Endodermal cell (in vitro differentiated cells): ENCODE results near the gene CLSTN2. TPM values are rescaled to one million over a fixed set of nuclear protein-coding genes. Genes with fewer than 3 reads are reported as not detected.

Source experiments
- DNase-seq: peaks from one replicate; pipeline ENCODE4 v3.0.0-alpha.2; 2017
- H3K27ac ChIP-seq: 2 replicates; pipeline ENCODE4 v1.5.1; 2013; ENCODE audit warnings: mild to moderate bottlenecking, low read depth, low read length, moderate library complexity
- H3K27me3 ChIP-seq: 2 replicates; pipeline ENCODE4 v1.6.1; 2013; ENCODE audit warnings: mild to moderate bottlenecking, low read length, moderate library complexity; ENCODE audit not compliant: insufficient read depth, control insufficient read depth, poor library complexity, severe bottlenecking
- H3K36me3 ChIP-seq: 2 replicates; pipeline ENCODE4 v1.7.0; 2013; ENCODE audit warnings: mild to moderate bottlenecking, low read length, moderate library complexity; ENCODE audit not compliant: control insufficient read depth, insufficient read depth
- H3K4me1 ChIP-seq: one replicate; pipeline ENCODE4 v1.7.0; 2013; ENCODE audit warnings: low read length; ENCODE audit not compliant: control insufficient read depth, insufficient read depth
- H3K4me3 ChIP-seq: 2 replicates; pipeline ENCODE4 v1.5.1; 2013; ENCODE audit warnings: mild to moderate bottlenecking, low read length, moderate library complexity
- H3K9ac ChIP-seq: 2 replicates; pipeline ENCODE4 v1.6.1; 2013; ENCODE audit warnings: mild to moderate bottlenecking, low read length, moderate library complexity; ENCODE audit not compliant: poor library complexity, severe bottlenecking; ENCODE audit errors: extremely low read depth
- H3K9me3 ChIP-seq: 2 replicates; pipeline ENCODE4 v1.6.1; 2013; ENCODE audit warnings: mild to moderate bottlenecking, low read length, moderate library complexity; ENCODE audit not compliant: control insufficient read depth
- H3K27ac Mint-ChIP-seq: 2 replicates; pipeline ENCODE4 v1.8.0; 2020; ENCODE audit warnings: mixed read lengths
- H3K27me3 Mint-ChIP-seq: 2 replicates; pipeline ENCODE4 v1.8.0; 2021; ENCODE audit warnings: mild to moderate bottlenecking, mixed read lengths; ENCODE audit not compliant: insufficient read depth
- H3K36me3 Mint-ChIP-seq: 2 replicates; pipeline ENCODE4 v1.8.0; 2020; ENCODE audit warnings: low read depth, mixed read lengths
- H3K4me1 Mint-ChIP-seq: 2 replicates; pipeline ENCODE4 v1.8.0; 2020; ENCODE audit warnings: mixed read lengths
- H3K4me3 Mint-ChIP-seq: 2 replicates; pipeline ENCODE4 v1.8.0; 2020; ENCODE audit warnings: mild to moderate bottlenecking, moderate library complexity, mixed read lengths
- H3K9me3 Mint-ChIP-seq: 2 replicates; pipeline ENCODE4 v1.8.0; 2020; ENCODE audit warnings: mild to moderate bottlenecking, mixed read lengths
- WGBS, 2 experiments: methylation state at CpG; one replicate each; pipeline versions ENCODE4 v1.1.5 to v1.1.7; 2013; ENCODE audit warnings: missing lambda C conversion rate in 2 of 2, mixed read lengths in 1 of 2; ENCODE audit not compliant: insufficient coverage in 1 of 2, insufficient read length in 1 of 2; 5-methylcytosine and 5-hydroxymethylcytosine counted together
- total RNA-seq, 2 donors: library from RNA; stranded (reverse); fragmentation: NEBNext Ultra II Directional in 1 of 2; extraction: Animal tissue kit (Norgen Biotek cat#: 25700) in 1 of 2; gene quantifications; 2 replicates in 1 of 2; 3 replicates in 1 of 2; pipeline ENCODE4 v1.2.1, GENCODE V29; 2021
- TF ChIP-seq, protein P1 (sequence below): fragments of 200-600 bp; sonication (generic); conservative IDR thresholded peaks from 2 replicates; pipeline ENCODE4 v1.5.0; 2021; ENCODE audit warnings: antibody characterized with exemption, mild to moderate bottlenecking

The CLSTN2 gene
- total RNA-seq, 2 donors from 2014 or later, result 0.13 to 0.42 TPM

DNA sequence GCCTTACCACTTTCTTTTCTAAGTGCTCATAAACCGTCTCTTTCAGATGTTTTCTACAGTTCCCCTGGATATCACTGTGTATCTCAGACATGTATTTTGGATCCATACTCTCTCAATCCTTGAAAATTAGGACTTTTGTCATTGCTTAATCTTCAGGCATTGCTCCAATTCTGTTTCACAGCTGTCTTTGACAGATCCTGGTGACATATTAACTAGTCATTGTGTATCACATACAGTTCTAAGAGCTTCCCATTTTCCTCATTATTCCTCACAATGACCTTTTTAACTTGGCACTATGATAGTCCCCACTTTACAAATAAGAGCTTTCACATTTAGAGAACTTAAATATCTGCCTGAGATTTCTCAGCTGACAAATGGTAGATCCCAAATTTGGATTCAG lies 151.7 kb downstream of the CLSTN2 start:
- no peak overlapping the region for H3K4me3 ChIP-seq
- no peak for DNase-seq
- H3K9me3 ChIP-seq, result peaks cover 29% of the 10 kb centered on the region
- peaks cover 37% of the 10 kb centered on the region for H3K27me3 Mint-ChIP-seq
- peaks cover 4% of the 10 kb centered on the region for H3K4me1 Mint-ChIP-seq
- H3K4me3 Mint-ChIP-seq, result no peak overlapping the region
- no peak overlapping the region for H3K27ac Mint-ChIP-seq
- 89 to 96% methylated on average over 1 of the region's 1 CpG for WGBS, 2 experiments
- no peak overlapping the region for H3K9ac ChIP-seq
- H3K4me1 ChIP-seq, result no peaks in the 10 kb centered on the region
- TF ChIP-seq, protein P1, sequence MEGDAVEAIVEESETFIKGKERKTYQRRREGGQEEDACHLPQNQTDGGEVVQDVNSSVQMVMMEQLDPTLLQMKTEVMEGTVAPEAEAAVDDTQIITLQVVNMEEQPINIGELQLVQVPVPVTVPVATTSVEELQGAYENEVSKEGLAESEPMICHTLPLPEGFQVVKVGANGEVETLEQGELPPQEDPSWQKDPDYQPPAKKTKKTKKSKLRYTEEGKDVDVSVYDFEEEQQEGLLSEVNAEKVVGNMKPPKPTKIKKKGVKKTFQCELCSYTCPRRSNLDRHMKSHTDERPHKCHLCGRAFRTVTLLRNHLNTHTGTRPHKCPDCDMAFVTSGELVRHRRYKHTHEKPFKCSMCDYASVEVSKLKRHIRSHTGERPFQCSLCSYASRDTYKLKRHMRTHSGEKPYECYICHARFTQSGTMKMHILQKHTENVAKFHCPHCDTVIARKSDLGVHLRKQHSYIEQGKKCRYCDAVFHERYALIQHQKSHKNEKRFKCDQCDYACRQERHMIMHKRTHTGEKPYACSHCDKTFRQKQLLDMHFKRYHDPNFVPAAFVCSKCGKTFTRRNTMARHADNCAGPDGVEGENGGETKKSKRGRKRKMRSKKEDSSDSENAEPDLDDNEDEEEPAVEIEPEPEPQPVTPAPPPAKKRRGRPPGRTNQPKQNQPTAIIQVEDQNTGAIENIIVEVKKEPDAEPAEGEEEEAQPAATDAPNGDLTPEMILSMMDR, result no peak
- H3K27ac ChIP-seq, result no peak overlapping the region
- no peaks in the 10 kb centered on the region for H3K27me3 ChIP-seq
- H3K9me3 Mint-ChIP-seq, result peaks cover 37% of the 10 kb centered on the region
- H3K36me3 Mint-ChIP-seq, result no peaks in the 10 kb centered on the region
- H3K36me3 ChIP-seq, result no peaks in the 10 kb centered on the region

DNA sequence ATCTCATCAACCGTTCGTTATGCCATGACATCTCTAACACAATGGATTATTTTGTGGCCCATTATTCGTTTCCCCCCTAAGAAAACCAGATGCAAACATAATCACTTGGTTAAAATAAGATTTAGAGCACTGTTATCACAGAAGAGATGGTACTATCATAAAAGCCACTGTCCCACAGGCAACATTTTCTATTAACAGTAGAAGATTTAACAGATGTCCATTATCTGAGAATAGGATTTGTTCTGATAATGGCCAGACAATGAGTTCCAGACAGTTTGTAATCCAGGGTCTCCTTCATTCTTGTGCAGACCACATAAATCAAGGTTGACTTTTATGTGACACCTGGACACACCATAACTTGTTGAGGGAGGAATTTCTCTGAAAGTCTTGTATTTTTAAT lies 153.1 kb downstream of the CLSTN2 start:
- H3K4me3 ChIP-seq, result no peak overlapping the region
- peaks cover 29% of the 10 kb centered on the region for H3K9me3 ChIP-seq
- Mint-ChIP-seq H3K4me3 (no peak overlapping the region), H3K27me3 (peaks cover 33% of the 10 kb centered on the region), H3K36me3 (no peaks in the 10 kb centered on the region), H3K9me3 (peaks cover 37% of the 10 kb centered on the region), H3K27ac (no peak overlapping the region), H3K4me1 (peaks cover 3% of the 10 kb centered on the region)
- TF ChIP-seq, protein P1, result no peak
- no peaks in the 10 kb centered on the region for H3K36me3 ChIP-seq
- H3K27me3 ChIP-seq, result no peaks in the 10 kb centered on the region
- H3K9ac ChIP-seq, result no peak overlapping the region
- no peak for DNase-seq
- no peaks in the 10 kb centered on the region for H3K4me1 ChIP-seq
- WGBS, 2 experiments, result 77% methylated on average over 3 of the region's 3 CpGs; no CpG with 5 or more reads in 1 of the 2 experiments
- no peak overlapping the region for H3K27ac ChIP-seq

DNA sequence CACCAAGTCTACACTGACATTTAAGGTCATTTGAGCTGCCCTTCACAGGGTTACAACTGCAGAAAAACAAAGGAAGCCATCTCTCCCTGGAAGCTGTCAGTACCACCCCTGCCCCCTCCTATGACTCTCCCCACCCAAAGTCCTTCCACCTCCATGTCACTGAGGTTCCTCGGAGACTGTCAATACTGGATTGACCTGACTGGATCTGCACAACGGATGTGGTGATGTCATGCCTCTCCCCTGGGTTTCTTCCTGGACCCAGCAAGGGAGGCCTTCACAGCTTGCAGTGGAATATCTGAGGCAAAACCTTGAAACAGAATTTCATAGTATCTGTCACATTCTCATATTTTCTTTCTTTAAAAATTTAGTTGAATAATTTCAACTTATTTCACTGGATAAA lies 153.5 kb downstream of the CLSTN2 start:
- Histone ChIP-seq H3K4me3 (no peak overlapping the region), H3K36me3 (no peaks in the 10 kb centered on the region), H3K27me3 (no peaks in the 10 kb centered on the region), H3K9me3 (peaks cover 29% of the 10 kb centered on the region), H3K27ac (no peak overlapping the region), H3K9ac (no peak overlapping the region), H3K4me1 (no peaks in the 10 kb centered on the region)
- DNase-seq, result no peak
- Mint-ChIP-seq H3K4me1 (peaks cover 4% of the 10 kb centered on the region), H3K36me3 (no peaks in the 10 kb centered on the region), H3K4me3 (no peak overlapping the region), H3K27me3 (peaks cover 29% of the 10 kb centered on the region), H3K27ac (no peak overlapping the region), H3K9me3 (peaks cover 37% of the 10 kb centered on the region)
- TF ChIP-seq, protein P1, result no peak
- WGBS, 2 experiments, result 83 to 92% methylated on average over 1 to 2 of the region's 2 CpGs
